DMS53 treated with DMSO at 0.1 percent for 48 hours (cell line): Measurements from ENCODE around the gene RPS16.

Source experiments
- DNase-seq: peaks from one replicate; lab custom pipeline; 2025; ENCODE audit not compliant: unreplicated experiment; lab: John Stamatoyannopoulos, UW

Gene RPS16

DNA sequence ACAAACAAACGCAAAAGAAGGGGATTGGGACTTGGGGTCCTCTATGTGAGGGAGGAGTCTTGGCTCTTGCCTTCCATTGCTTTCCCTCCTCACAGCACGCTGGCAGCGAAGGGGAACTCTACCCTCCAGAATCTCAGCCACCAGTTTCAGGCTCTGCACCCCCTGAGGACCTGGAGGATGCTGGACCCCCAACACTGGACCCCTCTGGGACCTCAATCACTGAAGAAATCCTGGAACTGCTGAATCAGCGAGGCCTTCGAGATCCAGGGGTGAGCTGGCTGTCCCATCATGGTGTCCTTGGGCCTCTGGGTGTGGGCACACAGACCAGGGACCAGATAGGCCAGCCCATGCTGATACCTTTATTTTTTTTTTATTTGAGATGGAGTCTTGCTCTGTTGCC, 13.7 kb downstream of the RPS16 start:
- DNase-seq = no peak

DNA sequence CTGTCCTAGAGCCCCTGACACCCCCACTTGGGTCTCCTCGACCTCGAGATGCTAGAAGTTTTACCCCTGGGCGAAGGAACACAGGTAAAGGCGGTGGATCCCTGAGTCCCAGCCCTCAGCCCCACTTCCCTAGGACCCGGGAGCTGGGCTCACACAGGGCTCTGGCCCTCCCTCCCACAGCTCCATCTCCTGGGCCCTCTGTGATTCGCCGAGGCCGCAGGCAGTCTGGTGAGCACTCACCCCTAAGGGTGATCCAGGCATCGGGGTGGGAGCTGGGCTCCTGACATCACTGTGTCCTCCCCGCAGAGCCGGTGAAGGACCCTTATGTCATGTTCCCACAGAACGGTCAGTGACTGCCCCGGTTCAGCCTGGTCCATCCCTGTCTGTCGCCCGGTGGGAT, 15.0 kb downstream of the RPS16 start:
- DNase-seq = no peak

DNA sequence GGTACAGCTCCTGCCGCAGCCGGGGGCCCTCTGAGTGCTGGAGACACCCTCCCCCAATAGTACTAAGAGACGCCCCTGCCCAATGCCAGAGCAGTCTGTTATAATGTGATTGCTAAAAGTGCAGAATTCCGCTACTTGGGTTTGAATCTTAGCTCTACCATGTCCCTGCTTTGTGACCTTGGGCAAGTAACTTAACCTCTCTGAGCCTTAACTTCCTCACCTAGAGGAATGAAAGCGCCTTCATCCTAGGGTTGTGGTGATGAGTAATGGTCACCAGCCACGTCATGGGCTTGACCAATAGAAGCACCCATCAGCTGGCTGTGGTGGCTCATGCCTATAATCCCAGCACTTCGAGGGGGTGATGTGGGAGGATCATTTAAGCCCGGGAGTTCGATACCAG, 16.7 kb downstream of the RPS16 start:
- DNase-seq = no peak

DNA sequence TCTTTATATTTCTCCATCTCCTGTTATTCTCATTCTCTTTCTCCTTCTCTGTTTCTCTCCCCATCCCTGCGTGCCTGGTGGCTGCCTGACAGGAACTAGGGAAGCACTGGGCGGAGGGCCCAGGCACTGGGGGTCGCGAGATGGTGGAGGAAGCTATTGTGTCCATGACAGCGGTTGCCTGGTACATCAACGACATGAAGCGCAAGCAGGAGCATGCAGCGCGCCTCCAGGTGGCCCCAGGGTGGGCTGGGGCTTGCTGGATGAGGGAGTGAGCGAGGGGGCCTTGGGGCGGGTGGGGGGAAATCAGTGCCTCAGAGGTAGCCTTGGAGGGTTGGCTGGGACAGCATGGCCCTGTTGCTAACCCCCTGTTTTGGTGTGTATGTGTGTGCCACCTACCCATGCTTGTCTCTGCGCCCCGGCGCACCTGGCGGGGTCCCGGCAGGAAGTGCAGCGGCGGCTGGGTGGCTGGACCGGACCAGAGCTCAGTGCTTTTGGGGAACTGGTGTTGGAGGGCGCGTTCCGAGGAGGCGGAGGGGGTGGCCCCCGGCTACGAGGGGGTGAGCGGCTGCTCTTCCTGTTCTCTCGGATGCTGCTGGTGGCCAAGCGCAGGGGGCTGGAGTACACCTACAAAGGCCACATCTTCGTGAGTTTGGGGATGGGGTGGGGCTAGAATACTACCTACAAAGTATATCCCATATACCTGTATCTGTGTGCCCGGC, 18.1 kb downstream of the RPS16 start:
- DNase-seq = no peak

DNA sequence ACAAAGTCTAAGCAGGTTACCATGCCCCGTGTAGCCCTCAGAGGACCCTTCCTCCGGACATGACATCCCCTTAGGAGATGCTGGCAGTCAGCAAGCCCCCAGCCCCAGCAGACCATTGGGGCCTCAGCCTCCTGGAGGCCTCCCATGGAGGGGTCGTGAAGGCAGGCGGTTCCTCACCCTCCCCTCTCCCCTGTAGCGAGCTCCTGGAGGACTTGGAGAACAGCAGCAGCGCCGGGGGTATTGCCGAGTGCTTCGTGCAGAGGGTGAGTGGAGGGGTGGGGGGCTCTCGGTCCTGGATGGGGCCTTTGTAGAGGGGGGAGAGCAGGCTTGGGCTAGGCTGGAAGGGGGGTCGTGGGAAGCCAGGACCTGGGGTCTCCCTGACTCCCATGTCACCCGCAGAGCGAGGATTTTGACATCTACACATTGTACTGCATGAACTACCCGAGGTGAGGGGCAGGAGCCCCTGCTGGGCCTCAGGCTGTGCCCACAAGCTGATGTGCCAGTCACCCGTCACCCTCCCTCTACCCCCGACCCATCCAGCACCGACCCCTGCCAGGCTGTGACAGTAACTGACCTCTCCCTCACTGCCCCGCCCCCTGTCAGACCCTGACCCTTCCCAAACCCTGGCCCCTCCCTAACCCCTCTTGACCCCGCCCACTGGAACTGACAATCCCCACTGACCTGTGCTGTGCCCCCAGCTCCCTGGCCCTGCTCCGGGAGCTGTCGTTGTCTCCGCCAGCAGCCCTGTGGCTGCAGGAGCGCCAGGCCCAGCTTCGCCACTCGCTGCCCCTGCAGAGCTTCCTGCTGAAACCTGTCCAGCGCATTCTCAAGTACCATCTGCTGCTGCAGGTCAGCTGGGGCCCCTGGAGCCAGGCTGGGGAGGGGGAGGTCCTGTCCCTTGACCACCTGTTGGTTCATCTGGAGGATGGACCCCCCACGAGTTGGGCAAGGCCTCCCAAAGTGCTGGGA, 19.3 kb downstream of the RPS16 start:
- no peak for DNase-seq

DNA sequence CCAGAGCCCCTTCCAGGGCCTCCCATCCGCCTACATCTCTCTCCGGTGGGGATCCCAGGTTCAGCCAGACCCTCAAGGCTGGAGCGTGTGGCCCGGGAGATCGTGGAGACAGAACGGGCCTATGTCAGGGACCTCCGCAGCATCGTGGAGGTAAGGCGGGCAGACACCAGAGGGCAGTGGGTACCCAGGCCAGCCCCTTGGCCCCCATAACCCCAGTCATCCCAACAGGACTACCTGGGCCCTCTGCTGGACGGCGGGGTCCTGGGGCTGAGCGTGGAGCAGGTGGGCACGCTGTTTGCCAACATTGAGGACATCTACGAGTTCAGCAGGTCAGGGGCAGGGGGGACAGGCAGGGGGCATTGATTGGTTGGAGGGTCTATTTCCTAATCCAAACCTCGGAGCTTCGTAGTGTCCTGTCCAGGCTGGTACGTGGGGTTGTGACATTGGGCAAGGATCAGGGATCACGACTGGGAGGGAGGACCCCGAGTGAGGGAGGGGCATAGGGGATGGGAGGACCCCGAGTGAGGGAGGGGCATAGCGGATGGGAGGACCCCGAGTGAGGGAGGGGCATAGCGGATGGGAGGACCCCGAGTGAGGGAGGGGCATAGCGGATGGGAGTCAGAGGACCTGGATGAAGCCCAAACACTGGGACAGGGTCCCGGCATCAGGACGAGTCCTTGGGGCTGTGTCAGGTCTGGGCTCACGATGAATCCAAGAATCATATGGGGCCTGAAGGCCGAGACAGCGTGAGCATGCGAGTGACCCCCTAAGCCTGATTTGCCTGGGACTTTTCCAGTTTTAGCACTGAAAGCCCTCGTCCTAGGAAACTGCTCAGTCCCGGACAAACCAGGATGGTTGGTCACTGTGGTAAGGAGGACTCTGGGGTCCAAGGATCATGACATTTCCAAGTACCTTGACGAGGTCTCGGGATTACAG, 20.4 kb downstream of the RPS16 start:
- DNase-seq = no peak

DNA sequence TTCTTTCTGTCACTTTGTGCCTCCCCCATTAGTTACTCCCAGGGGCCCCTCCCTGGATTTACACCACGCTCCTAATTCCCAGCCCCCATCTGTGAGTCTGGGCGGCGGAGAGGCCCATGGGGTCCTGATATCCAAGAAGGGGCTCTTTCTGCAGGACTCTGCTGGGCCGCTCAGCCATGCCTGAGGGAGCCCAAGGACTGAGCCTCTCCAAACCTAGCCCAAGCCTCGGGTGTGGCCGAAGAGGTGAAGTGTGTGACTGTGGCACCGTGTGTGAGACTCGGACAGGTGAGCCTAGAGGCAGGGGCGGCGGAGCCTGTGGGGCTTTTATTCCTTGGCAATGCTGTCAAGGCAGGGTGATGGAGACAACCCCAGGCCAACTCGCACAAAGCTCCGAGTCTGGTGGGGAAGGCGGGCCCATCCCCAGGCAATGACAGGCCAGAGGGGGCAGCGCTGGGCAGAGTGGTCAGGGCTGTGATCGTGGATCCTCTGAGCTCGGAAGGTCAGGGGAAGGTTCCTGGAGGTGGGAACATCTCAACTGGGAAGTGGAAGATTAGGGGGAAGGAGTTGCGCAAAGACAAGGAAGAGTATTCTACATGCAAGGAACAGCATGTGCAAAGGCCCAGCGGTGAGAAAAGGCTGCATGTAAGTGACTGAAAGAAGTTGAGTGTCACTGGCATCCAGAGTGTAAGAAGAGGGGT, 21.7 kb downstream of the RPS16 start:
- DNase-seq = no peak

DNA sequence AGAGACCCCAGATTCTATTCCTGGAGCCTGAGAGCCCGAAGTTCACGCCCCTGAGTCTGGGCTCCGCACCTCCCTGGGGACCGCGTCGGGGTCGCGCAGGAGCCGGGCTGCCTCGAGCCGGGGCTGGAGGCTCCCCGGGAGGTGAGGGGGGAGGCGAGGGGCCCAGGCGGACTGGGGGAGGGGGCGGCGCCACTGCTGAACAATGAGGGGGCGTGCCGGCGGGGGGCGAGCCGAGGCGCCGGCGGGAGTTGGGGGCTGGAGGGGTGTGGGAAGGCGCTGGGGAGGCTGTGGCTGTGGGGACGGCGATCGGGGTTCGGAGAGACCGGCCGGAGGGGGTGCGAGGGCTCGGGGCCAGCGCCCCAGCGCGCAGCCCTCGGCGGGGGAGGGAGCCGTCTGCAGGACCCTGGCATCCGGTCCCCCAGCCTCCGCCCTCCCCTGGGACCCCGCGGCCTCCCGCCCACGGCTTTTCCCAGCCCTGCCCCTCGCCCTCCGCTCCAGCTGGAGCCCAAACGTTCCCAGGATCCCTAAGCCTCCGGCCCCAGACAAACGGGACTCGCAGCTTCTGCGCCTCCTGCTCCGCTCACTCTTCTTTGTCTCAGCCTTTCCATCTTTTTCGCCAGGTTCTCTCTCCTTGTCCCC, 22.4 kb downstream of the RPS16 start:
- DNase-seq = no peak

DNA sequence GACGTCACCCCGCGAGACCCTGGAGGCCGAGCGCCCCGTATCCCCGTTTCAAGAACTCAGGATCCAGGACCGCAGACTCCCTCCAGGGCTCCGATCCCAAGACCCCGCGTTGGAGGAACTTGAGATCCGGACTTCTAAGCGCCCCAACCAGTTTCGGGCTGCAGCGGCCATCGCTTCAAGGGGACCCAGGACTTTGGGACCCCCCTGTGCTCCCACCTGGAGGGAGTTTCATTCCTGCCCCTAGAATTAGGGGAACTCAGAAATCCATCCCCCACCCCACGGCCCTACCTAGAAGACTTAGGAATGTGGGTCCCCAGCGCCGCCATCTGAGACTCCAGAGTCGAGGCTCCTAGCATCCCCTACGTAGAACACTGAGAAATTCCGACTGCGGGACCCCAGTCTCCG, 22.9 kb downstream of the RPS16 start:
- DNase-seq = no peak

DNA sequence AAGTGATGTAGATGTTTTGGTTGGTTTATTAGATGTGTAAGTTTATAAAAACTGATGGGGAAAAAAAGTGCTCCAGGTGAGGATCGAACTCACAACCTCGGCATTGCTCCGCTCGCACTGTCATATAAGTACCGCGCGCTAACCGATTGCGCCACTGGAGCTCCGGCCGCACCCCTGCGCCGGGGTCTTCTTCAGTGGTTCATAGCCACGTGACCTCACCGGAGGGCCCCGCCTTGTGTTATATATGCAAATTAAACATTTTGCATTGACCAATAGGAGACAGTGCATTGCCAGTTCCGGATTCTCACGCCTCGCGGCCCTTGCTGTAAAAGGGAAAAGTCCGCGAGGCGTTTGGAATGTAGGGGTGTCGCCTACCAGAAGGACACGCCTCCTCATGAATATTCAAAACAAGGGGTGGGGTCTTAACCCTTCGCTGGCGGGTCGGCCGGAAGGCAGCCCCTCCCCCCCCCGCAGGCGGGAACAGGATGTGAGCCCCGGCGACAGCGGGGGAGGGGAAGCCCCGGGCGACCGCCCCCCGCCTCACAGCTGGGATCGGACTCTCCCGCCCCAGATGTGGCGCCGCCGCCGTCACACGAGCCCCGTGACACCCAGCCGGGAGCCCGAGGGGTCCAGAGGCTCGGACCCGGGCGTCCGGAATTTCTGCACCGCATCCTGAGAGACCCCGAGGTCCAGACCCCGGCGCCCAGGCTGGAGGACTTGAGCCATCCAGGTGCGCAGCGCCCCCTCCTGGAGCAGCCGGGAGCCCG, 23.5 kb downstream of the RPS16 start, which contains the start of gene PLEKHG2:
TSS of gene PLEKHG2 (plus strand) at position 570 of the 767 bp plus-strand sequence. CDS start 1,418 bp downstream, outside the sequence.
- DNase-seq = peak; percentile 99

DNA sequence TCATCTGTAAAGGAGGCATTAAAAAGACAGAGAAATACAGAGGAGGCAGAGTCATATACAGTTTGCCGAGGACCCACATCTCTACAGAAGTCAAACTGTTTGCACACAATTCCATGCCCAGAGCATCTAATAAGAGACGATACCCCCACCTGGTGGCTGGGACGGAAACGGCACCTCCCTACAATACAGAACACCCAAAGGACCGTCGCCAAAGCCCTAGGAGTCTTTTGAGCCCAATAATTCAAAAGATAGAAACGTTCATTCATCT, 24.0 kb downstream of the RPS16 start:
- DNase-seq = peak; percentile 95

DNA sequence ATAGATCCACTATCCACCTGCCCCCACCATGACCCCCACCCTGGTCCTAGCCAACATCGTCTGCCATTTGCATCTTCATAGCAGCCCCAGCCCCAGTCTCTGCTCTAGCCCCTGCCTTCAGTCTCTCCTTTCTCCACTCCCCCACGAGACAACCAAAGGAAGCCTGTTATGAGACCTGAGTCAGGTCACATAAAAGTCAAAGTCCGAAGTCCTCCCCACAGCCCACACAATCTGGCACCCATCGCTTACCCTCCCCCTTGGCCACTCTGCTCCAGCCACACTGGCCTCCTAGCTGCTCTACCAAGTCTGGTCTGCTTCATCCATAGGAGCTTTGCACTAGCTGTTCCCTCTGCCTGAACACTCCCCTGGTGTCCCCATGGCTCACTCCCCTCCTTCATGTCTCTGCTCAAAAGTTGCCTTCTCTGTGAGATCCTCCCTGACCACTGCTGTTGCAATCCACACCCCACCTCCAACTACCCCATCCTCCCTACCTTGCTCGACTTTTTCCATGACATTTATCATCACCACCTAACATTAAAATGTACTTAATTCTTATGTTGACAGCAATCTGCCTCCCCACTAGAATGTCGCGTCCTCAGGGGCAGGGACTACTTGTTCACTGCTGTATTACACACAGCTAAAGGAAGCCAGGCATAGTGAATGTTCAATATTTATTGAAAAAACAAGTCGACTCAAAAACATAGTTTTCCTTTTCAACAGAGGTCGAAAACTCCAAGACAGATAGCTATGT, 24.5 kb downstream of the RPS16 start:
- no peak for DNase-seq

DNA sequence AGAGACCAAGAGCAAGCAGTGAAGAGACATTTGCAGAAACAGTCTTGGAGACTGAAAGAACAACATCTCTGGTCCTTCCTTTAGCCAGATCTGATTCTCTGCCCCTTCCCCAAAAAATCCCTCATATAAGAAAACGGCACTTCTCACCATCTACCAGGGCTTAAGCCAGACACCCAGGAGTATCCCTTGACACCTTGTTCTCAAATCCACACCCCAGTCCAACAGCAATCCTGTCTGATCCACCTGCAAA, 25.0 kb downstream of the RPS16 start:
- no peak for DNase-seq

DNA sequence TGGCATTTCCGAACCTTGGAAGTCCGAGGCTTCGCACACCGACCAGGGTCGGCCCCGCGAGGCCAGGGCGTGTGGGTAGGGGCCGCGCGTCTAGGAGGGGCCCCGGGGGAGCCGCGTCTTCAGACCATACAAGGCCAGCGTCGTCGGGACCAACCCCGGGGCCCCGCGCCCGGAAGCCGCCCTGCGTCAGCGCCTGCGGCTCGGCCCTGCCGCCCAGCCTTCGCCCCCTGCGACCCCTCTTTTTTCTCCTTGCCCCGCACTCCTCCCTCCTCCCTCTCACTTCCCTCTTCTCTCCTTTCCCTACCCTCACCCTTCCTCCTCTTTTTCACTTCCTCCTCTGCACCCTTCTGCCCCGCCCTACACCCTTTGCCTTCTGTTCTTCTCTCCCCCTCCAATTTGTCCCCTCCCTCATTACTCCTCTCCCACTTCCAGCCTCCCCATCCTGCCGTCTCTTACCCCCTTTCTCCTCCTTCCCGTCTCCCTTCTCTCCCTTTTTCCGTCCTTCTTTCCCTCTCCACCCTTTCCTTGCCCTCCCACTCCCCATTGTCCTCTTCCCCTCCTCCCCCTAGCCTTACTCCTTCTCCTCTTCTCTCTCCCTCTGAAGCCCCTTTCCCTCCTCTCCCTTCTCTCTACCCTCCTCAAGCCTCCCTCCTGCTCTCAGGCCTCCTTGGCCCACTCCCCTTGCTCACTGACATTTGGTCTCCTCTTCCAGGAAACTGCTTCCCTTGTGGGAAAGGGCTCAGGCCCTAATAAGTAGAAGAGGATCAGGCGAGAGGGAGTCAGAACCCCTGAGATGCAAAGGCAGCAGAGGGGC, 25.5 kb downstream of the RPS16 start:
- peak; percentile 58 for DNase-seq

DNA sequence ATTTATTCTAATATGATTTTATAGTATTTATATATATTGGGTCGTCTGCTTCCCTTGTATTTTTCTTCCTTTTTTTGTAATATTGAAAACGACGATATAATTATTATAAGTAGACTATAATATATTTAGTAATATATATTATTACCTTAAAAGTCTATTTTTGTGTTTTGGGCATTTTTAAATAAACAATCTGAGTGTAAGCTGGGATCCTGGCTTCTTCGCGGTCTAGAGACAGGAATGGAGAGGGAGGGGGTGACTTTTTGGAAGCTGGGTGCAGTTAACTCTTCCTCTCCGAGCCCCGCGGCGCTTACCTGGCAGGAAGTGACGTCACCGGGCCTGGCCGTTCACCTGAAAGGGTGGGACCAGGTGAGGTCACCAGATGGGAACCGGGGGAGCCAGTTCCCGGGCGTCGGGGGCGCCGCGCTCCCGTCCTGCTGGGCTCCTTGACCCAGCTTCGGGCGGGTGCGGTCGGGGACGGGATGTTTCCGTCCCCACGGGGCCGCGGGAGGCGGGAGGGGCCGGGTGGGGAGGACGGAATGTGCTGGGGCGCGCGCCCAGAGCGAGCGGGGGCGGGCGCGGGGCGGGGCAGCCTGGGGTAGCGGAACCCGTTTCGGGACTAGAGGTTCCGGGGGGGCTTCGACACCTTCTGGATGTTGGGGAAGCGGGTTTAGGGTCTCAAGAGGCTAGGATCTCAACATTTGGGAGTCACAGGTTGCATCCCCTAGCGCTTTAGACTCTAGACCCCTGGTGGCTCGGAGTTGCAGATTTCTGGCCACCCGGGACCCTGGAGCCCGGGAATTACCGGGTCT, 26.3 kb downstream of the RPS16 start:
- DNase-seq = peak; percentile 92

DNA sequence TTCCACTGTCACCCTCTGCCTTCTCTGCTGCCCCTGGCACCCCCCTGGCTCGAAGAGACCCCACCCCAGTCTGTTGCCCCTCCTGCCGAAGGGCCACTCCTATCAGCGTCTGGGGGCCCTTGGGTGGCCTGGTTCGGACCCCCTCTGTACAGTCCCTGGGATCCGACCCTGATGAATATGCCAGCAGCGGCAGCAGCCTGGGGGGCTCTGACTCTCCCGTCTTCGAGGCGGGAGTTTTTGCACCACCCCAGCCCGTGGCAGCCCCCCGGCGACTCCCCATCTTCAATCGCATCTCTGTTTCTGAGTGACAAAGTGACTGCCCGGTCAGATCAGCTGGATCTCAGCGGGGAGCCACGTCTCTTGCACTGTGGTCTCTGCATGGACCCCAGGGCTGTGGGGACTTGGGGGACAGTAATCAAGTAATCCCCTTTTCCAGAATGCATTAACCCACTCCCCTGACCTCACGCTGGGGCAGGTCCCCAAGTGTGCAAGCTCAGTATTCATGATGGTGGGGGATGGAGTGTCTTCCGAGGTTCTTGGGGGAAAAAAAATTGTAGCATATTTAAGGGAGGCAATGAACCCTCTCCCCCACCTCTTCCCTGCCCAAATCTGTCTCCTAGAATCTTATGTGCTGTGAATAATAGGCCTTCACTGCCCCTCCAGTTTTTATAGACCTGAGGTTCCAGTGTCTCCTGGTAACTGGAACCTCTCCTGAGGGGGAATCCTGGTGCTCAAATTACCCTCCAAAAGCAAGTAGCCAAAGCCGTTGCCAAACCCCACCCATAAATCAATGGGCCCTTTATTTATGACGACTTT, 27.1 kb downstream of the RPS16 start:
- peak; percentile 31 for DNase-seq
